GM12874 (cell line): ENCODE measurements around the gene FIBCD1.

ENCODE experiments used
- TF ChIP-seq, protein P1 (sequence below): IDR thresholded peaks from 2 replicates; pipeline ENCODE4 v1.5.1; 2011; ENCODE audit warnings: low read depth, mild to moderate bottlenecking, control low read depth, low read length, moderate library complexity; ENCODE audit not compliant: insufficient read depth

FIBCD1 gene

DNA sequence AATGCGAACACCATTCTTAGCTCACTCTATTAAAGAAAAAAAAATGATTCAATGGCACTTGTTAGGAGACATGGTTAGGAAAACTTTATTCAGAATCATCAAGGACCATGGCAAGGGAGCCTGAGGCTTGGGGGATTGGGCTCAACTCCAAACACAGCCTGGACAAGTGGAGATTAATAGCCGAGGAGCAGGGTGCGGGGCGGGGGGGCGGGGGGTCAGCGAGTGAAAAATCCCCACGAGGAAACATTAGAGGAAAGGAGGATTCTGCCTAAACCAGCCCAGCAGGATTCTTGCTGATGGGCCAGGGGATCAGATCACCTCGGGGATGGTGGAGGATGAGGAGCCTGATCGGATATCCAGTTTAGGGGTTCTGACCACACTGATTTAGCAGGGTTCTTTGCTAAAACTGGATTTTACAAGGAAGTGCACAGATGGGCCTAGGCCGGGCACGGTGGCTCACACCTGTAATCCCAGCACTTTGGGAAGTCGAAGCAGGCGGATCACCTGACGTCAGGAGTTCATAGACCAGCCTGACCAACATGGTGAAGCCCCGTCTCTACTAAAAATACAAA, 24.4 kb upstream of the FIBCD1 start:
- TF ChIP-seq, protein P1, sequence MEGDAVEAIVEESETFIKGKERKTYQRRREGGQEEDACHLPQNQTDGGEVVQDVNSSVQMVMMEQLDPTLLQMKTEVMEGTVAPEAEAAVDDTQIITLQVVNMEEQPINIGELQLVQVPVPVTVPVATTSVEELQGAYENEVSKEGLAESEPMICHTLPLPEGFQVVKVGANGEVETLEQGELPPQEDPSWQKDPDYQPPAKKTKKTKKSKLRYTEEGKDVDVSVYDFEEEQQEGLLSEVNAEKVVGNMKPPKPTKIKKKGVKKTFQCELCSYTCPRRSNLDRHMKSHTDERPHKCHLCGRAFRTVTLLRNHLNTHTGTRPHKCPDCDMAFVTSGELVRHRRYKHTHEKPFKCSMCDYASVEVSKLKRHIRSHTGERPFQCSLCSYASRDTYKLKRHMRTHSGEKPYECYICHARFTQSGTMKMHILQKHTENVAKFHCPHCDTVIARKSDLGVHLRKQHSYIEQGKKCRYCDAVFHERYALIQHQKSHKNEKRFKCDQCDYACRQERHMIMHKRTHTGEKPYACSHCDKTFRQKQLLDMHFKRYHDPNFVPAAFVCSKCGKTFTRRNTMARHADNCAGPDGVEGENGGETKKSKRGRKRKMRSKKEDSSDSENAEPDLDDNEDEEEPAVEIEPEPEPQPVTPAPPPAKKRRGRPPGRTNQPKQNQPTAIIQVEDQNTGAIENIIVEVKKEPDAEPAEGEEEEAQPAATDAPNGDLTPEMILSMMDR = no peak

DNA sequence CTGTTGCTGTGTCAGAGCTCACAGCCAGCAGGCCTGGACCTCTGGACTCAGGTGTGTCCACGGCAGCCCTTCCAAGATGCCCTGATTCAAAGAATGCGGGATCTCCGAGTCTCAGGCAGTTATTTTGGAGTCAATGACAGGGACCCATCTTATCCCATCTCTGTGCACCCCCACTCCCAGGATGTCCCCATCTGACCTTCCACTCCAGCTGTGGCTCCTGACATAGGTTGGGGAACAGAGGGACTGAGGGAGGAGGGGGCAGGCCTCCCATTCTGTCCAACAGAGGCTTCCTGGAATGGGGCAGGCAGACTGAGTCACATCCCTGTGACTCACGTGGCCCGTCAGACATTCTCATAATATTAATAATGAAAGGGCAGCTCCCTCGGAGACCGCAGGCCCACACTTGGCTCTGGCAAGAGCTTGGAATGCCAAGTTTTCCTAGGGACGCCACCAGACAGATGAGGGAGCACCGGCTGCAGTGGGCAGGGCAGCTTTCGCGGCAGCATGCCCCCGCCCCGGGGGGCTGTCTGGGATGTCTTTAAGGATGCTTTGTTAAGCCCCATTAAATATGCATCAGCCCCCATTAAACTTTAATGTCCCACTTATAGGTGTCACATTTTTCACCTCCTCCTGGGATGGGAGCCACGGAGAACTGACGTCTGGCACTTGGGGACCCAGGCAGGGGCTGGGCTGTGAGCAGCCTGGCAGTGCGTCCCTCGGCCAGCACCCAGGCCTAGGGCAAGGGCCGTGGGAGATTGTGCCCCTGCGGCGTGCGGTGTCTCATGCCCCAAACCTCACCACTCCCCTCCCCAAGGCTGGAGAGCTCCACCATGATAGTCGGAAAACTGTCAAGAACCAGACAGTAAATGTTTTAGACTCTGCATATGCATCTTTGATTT, 23.6 kb upstream of the FIBCD1 start:
- TF ChIP-seq, protein P1 = no peak

DNA sequence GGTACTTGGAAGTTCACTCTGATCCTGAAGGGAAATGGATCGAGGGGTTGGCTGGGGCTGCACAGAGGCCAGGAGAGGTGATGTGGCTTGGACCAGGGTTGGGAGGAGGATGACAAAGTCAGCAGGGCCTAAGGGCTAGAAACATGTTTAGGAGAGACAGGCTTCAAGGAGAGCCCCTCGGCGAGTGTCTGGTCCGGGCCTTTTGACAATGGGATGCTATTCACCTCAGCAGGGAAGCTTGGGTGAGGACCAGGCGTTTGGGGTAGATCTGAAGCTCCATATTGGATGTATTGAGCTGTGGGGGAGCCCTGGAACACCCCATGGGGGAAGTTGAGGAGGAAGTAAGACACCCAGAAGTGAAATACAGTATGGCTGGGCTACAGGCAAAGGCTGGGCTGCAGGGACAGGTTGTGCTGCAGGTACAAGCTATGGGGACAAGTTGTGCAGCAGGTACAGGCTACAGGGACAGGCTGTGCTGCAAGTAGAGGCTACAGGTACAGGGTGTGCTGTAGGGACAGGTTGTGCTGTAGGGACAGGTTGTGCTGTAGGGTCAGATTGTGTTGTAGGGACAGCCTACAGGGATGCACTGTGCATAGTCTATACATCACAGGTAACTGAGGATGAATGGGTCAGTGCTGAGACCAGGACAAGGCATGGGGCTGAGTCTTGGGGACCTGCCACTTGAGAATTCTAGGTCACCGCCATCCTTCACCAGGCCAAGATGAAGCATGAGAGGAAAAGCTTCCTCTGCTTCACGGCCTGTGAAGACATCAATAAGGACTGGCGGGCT, 22.7 kb upstream of the FIBCD1 start:
- TF ChIP-seq, protein P1 = no peak

DNA sequence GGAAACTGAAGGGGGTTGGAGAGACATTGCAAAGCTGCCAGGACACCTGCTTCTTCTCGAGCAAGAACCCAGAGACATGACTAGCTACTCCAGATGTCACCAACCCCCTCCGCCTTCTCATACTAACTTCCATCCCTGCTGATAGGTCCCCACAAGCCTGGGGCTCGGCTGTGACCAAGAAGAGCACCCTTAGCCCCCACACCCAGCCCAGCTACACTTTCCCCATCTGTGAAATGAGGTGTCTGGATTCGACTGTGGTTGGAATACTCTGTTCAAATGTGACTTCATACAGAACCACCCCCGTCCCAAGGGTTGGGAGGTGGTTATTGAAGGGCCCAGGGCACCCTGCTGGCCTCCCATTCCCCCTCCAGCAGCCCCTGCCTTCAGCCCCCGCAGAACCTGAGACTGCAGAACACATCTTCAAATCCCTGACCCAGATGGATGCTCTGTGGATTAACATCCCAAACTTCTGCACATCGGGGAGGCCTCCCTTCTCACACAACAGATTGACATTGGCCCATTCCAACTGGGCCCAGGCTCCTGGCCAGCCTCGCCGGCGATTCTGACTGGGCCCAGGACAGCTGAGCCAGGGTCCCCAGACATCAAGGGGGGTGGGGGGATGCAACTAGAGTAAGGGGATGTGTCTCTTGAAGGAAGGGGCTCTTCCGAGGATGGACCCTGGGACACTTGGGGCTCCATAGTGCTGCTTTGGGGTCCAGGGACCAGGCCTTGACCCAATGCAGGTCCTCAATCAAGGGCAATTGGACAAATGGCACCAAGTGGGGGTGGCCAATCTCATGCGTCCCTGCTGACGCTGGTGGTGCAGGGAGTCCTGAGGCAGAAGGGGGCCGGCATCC, 21.7 kb upstream of the FIBCD1 start:
- TF ChIP-seq, protein P1 = no peak

DNA sequence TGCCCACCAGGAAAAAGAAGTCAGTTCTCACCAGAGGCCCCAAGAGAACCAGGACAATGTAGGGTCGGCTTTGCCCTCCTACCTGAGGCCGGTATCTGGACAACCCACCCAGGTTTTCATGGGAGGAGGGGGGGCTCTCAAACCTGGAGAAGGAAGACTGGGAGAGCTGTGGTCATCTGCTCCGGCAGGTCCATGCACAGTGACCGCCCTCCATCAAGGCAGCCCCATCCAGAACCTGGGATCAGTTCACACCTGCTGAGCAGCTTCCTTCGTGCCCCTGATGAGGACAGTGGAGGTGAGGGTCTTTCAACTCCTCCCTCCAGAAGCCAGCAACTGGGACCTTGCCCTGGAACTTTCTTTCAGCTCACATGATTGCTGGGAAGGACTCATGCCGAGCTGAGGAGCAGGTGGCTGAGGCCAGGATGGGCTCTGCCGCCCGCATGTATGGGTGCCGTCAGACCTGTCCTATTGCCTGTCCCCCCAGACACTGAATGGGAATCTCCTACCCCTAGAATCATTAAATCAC, 20.8 kb upstream of the FIBCD1 start:
- TF ChIP-seq, protein P1 = no peak

DNA sequence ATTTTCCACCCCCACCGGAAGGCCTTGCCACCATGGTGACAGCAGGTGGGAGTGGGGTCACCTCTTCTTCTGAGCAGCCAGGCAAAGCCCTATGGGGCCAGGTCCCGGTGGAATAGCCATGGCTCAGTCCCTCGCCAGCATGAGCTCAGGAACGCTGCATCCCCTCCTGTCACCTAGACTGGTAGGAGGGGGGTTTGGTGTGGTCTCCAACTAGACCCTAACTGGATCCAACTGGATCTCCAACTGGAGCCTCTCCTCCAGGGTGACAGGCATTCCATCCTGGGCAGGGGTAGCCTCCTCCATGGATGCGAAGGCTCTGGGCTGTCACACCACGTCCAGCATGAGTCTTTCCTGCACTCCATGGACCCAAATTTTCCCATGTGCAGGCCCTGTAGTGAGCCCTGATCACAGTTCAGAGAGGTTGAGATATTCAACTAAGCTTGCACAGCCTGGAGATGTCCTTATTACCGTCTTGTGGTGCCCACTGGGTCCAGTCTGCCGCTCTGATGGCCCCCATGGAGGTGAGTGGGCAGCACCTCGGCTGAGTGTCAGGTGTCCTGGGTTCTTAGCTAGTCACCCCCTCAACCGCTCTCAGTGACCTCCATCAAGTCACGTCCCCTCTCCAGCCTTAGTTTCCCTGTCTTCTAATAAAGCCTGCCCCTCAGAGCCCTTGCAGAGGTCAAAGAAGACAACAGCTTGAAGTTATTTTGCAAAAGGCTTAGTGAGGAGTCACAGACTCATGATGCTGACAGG, 18.6 kb upstream of the FIBCD1 start:
- TF ChIP-seq, protein P1 = no peak
